WTC11 (cell line): Measurements from ENCODE around the gene ANO7. TPM values are rescaled to one million over a fixed set of nuclear protein-coding genes. Genes with fewer than 3 reads are reported as not detected.

Experiments used
- ATAC-seq: fragments of 200-7000 bp; cut with Tn5 transposase; 2 replicates; pipeline ENCODE4 v1.10.0; 2021; ENCODE audit warnings: mild to moderate bottlenecking, moderate library complexity
- CTCF ChIA-PET: fragments of 300-600 bp; sonication (Branson Sonifier 250); formaldehyde crosslinking; loops from one replicate; lab custom pipeline; 2021; ENCODE audit warnings: antibody characterized with exemption; lab: Charles Lee
- POLR2A ChIA-PET: fragments of 350-600 bp; sonication (Branson Sonifier 250); formaldehyde crosslinking; loops from one replicate; lab custom pipeline; 2021; ENCODE audit warnings: antibody characterized with exemption; lab: Charles Lee
- DNase-seq: peaks from one replicate; pipeline ENCODE4 v3.0.0; 2021; ENCODE audit warnings: low spot score
- H3K27ac Mint-ChIP-seq: 2 replicates; pipeline ENCODE4 v1.8.0; 2021; ENCODE audit warnings: mixed read lengths
- H3K27me3 Mint-ChIP-seq: 2 replicates; pipeline ENCODE4 v1.8.0; 2021; ENCODE audit warnings: low read depth, mild to moderate bottlenecking, moderate library complexity, mixed read lengths
- H3K36me3 Mint-ChIP-seq: 2 replicates; pipeline ENCODE4 v1.8.0; 2021; ENCODE audit warnings: mixed read lengths
- H3K4me1 Mint-ChIP-seq: 2 replicates; pipeline ENCODE4 v1.8.0; 2022; ENCODE audit warnings: mixed read lengths
- H3K4me3 Mint-ChIP-seq: 2 replicates; pipeline ENCODE4 v1.8.0; 2021; ENCODE audit warnings: mild to moderate bottlenecking, moderate library complexity, mixed read lengths
- H3K9me3 Mint-ChIP-seq: 2 replicates; pipeline ENCODE4 v1.8.0; 2021; ENCODE audit warnings: mixed read lengths
- ATF1 ChIP-seq: sonication (generic); formaldehyde crosslinking; IDR thresholded peaks from 2 replicates; pipeline ENCODE4 v1.8.1; 2023; ENCODE audit warnings: mild to moderate bottlenecking, moderate library complexity, missing genetic modification reagents
- EMX1 ChIP-seq: fragments of 250-450 bp; sonication (Bioruptor Pico); IDR thresholded peaks from 2 replicates; pipeline ENCODE4 v1.8.0; 2021; ENCODE audit warnings: mild to moderate bottlenecking
- JAZF1 ChIP-seq: fragments of 250-450 bp; sonication (Bioruptor Pico); IDR thresholded peaks from 2 replicates; pipeline ENCODE4 v1.9.0; 2021; ENCODE audit warnings: moderate library complexity, mild to moderate bottlenecking, inconsistent platforms
- OVOL2 ChIP-seq: fragments of 250-450 bp; sonication (Bioruptor Pico); IDR thresholded peaks from 2 replicates; pipeline ENCODE4 v1.9.0; 2021; ENCODE audit warnings: mild to moderate bottlenecking, borderline replicate concordance
- RORB ChIP-seq: fragments of 250-450 bp; sonication (Bioruptor Pico); IDR thresholded peaks from 2 replicates; pipeline ENCODE4 v1.9.0; 2021; ENCODE audit warnings: mild to moderate bottlenecking
- SOX15 ChIP-seq: fragments of 250-450 bp; sonication (Bioruptor Pico); IDR thresholded peaks from 2 replicates; pipeline ENCODE4 v1.9.0; 2021; ENCODE audit warnings: mild to moderate bottlenecking
- TEAD1 ChIP-seq: sonication (generic); formaldehyde crosslinking; IDR thresholded peaks from 2 replicates; pipeline ENCODE4 v1.8.0; 2022; ENCODE audit warnings: mild to moderate bottlenecking, missing genetic modification reagents
- ZNF121 ChIP-seq: sonication (generic); formaldehyde crosslinking; IDR thresholded peaks from 2 replicates; pipeline ENCODE4 v1.8.0; 2023; ENCODE audit warnings: missing genetic modification reagents
- ZNF138 ChIP-seq: sonication (generic); formaldehyde crosslinking; conservative IDR thresholded peaks from 2 replicates; pipeline ENCODE4 v1.8.1; 2022; ENCODE audit warnings: mild to moderate bottlenecking, moderate library complexity, missing genetic modification reagents
- ZNF263 ChIP-seq: sonication (generic); formaldehyde crosslinking; IDR thresholded peaks from 2 replicates; pipeline ENCODE4 v1.8.1; 2022; ENCODE audit warnings: low read depth, mild to moderate bottlenecking, moderate library complexity, missing genetic modification reagents
- ZNF423 ChIP-seq: fragments of 250-450 bp; sonication (Bioruptor Pico); IDR thresholded peaks from 2 replicates; pipeline ENCODE4 v2.1.2; 2022; ENCODE audit warnings: mild to moderate bottlenecking, moderate library complexity
- ZNF671 ChIP-seq: fragments of 250-450 bp; sonication (Bioruptor Pico); IDR thresholded peaks from 2 replicates; pipeline ENCODE4 v1.8.0; 2021; ENCODE audit warnings: mild to moderate bottlenecking
- total RNA-seq: library from RNA; stranded (reverse); gene quantifications from 3 replicates; pipeline ENCODE4 v1.2.3, GENCODE V29; 2021
- TF ChIP-seq, protein P1 (sequence below): sonication (generic); formaldehyde crosslinking; IDR thresholded peaks from 2 replicates; pipeline ENCODE4 v1.8.0; 2022; ENCODE audit warnings: mild to moderate bottlenecking, missing genetic modification reagents
- TF ChIP-seq, protein P2 (sequence below): fragments of 250-450 bp; sonication (Bioruptor Pico); IDR thresholded peaks from 2 replicates; pipeline ENCODE4 v1.9.0; 2021; ENCODE audit warnings: mild to moderate bottlenecking
- TF ChIP-seq, protein P3 (sequence below): sonication (generic); formaldehyde crosslinking; IDR thresholded peaks from 2 replicates; pipeline ENCODE4 v1.8.0; 2022; ENCODE audit warnings: mild to moderate bottlenecking, missing genetic modification reagents
- TF ChIP-seq, protein P4 (sequence below): sonication (generic); formaldehyde crosslinking; IDR thresholded peaks from 2 replicates; pipeline ENCODE4 v1.8.0; 2022; ENCODE audit warnings: mild to moderate bottlenecking, missing genetic modification reagents
- TF ChIP-seq, protein P5 (sequence below): sonication (generic); formaldehyde crosslinking; IDR thresholded peaks from 2 replicates; pipeline ENCODE4 v1.8.1; 2023; ENCODE audit warnings: mild to moderate bottlenecking, missing genetic modification reagents
- TF ChIP-seq, protein P6 (sequence below): sonication (generic); formaldehyde crosslinking; IDR thresholded peaks from 2 replicates; pipeline ENCODE4 v1.8.1; 2022; ENCODE audit warnings: low read depth, mild to moderate bottlenecking, moderate library complexity, missing genetic modification reagents, borderline replicate concordance
- TF ChIP-seq, protein P7 (sequence below): sonication (generic); formaldehyde crosslinking; IDR thresholded peaks from 2 replicates; pipeline ENCODE4 v1.8.1; 2023; ENCODE audit warnings: mild to moderate bottlenecking, missing genetic modification reagents, moderate library complexity
- TF ChIP-seq, protein P8 (sequence below): sonication (generic); formaldehyde crosslinking; conservative IDR thresholded peaks from 2 replicates; pipeline ENCODE4 v1.8.1; 2023; ENCODE audit warnings: mild to moderate bottlenecking, low read depth, missing genetic modification reagents, moderate library complexity
- TF ChIP-seq, protein P9 (sequence below): sonication (generic); formaldehyde crosslinking; IDR thresholded peaks from 2 replicates; pipeline ENCODE4 v1.8.1; 2023; ENCODE audit warnings: mild to moderate bottlenecking, moderate library complexity, missing genetic modification reagents

ANO7 gene
- total RNA-seq, 1 experiment from 2014 or later = 8.0 TPM

DNA sequence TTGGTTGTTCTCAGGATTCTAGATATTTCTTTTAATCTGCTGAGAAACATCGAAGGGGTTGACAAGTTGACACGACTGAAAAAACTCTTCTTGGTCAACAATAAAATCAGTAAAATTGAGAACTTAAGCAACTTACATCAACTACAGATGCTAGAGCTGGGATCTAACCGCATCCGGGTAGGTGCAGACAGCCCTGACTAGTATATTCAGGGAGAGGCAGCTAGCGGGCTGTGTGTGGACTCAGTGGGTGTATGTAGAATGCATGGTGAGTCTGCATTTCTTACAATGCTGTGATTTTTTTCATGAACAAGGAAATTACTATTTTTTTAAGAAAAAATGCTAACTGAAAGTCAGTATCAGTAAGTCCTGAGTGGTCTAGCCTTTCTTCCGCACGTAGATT lies 28.2 kb upstream of the ANO7 start:
- TF ChIP-seq TEAD1 (CRISPR knock-in tag) (no peak), OVOL2 (CRISPR knock-in tag) (no peak), ATF1 (CRISPR knock-in tag) (no peak), ZNF138 (no peak), SOX15 (CRISPR knock-in tag) (no peak), ZNF671 (CRISPR knock-in tag) (no peak), ZNF121 (no peak), ZNF423 (CRISPR knock-in tag) (no peak)
- TF ChIP-seq, protein P1, sequence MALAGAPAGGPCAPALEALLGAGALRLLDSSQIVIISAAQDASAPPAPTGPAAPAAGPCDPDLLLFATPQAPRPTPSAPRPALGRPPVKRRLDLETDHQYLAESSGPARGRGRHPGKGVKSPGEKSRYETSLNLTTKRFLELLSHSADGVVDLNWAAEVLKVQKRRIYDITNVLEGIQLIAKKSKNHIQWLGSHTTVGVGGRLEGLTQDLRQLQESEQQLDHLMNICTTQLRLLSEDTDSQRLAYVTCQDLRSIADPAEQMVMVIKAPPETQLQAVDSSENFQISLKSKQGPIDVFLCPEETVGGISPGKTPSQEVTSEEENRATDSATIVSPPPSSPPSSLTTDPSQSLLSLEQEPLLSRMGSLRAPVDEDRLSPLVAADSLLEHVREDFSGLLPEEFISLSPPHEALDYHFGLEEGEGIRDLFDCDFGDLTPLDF = no peak
- TF ChIP-seq, protein P2, sequence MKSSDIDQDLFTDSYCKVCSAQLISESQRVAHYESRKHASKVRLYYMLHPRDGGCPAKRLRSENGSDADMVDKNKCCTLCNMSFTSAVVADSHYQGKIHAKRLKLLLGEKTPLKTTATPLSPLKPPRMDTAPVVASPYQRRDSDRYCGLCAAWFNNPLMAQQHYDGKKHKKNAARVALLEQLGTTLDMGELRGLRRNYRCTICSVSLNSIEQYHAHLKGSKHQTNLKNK (CRISPR knock-in tag) = no peak
- TF ChIP-seq, protein P3, sequence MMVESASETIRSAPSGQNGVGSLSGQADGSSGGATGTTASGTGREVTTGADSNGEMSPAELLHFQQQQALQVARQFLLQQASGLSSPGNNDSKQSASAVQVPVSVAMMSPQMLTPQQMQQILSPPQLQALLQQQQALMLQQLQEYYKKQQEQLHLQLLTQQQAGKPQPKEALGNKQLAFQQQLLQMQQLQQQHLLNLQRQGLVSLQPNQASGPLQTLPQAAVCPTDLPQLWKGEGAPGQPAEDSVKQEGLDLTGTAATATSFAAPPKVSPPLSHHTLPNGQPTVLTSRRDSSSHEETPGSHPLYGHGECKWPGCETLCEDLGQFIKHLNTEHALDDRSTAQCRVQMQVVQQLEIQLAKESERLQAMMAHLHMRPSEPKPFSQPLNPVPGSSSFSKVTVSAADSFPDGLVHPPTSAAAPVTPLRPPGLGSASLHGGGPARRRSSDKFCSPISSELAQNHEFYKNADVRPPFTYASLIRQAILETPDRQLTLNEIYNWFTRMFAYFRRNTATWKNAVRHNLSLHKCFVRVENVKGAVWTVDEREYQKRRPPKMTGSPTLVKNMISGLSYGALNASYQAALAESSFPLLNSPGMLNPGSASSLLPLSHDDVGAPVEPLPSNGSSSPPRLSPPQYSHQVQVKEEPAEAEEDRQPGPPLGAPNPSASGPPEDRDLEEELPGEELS = no peak
- TF ChIP-seq, protein P4, sequence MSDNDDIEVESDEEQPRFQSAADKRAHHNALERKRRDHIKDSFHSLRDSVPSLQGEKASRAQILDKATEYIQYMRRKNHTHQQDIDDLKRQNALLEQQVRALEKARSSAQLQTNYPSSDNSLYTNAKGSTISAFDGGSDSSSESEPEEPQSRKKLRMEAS = no peak
- TF ChIP-seq, protein P5, sequence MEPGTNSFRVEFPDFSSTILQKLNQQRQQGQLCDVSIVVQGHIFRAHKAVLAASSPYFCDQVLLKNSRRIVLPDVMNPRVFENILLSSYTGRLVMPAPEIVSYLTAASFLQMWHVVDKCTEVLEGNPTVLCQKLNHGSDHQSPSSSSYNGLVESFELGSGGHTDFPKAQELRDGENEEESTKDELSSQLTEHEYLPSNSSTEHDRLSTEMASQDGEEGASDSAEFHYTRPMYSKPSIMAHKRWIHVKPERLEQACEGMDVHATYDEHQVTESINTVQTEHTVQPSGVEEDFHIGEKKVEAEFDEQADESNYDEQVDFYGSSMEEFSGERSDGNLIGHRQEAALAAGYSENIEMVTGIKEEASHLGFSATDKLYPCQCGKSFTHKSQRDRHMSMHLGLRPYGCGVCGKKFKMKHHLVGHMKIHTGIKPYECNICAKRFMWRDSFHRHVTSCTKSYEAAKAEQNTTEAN (CRISPR knock-in tag) = no peak
- TF ChIP-seq, protein P6, sequence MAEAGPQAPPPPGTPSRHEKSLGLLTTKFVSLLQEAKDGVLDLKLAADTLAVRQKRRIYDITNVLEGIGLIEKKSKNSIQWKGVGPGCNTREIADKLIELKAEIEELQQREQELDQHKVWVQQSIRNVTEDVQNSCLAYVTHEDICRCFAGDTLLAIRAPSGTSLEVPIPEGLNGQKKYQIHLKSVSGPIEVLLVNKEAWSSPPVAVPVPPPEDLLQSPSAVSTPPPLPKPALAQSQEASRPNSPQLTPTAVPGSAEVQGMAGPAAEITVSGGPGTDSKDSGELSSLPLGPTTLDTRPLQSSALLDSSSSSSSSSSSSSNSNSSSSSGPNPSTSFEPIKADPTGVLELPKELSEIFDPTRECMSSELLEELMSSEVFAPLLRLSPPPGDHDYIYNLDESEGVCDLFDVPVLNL (CRISPR knock-in tag) = no peak
- TF ChIP-seq, protein P7, sequence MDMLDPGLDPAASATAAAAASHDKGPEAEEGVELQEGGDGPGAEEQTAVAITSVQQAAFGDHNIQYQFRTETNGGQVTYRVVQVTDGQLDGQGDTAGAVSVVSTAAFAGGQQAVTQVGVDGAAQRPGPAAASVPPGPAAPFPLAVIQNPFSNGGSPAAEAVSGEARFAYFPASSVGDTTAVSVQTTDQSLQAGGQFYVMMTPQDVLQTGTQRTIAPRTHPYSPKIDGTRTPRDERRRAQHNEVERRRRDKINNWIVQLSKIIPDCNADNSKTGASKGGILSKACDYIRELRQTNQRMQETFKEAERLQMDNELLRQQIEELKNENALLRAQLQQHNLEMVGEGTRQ (CRISPR knock-in tag) = no peak
- TF ChIP-seq, all 79 proteins: peak for 0
- DNase-seq (no peak), ATAC-seq (no peak)
- Mint-ChIP-seq H3K4me3 (no peak overlapping the region), H3K27ac (no peak overlapping the region), H3K27me3 (no peaks in the 10 kb centered on the region), H3K9me3 (no peaks in the 10 kb centered on the region), H3K4me1 (0 out of 2 replicates have a peak, but pooled peaks cover 4% of the 10 kb centered on the region), H3K36me3 (peaks cover 6% of the 10 kb centered on the region; the same call in 1 of the 2 replicates)
- ChIA-PET POLR2A (no interaction called here), CTCF (no interaction called here)

DNA sequence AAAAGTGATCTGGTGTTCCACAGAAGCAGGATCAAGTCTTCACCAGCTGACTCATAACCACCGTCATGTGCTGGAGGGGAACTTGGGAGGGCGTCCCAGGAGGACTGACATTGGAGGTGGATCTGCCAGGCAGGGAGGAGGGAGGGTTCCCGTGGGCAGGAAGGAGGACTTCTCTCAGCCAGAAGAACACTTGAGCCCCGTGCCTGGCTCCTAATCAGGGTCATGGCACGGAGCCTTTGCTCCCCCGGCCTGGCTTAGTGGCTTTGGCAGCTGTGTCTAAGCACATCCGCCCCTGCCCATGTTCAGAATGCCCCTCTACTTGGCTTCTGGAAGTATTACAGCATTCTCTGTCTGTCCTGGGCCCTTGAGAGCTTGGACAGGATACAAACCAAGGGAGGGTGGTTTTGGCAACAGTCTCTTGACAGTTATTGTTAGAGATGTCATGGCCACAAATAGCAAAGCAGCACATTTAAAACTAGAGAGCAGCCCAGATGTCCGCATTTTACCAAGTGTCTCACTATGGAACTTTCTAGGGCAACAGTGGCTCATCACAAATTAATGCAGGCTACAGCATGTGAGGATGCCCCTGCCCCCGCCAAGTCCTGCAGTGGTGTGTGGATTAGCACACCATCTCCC lies 26.7 kb upstream of the ANO7 start:
- H3K27me3 Mint-ChIP-seq = no peaks in the 10 kb centered on the region
- TF ChIP-seq, protein P8, sequence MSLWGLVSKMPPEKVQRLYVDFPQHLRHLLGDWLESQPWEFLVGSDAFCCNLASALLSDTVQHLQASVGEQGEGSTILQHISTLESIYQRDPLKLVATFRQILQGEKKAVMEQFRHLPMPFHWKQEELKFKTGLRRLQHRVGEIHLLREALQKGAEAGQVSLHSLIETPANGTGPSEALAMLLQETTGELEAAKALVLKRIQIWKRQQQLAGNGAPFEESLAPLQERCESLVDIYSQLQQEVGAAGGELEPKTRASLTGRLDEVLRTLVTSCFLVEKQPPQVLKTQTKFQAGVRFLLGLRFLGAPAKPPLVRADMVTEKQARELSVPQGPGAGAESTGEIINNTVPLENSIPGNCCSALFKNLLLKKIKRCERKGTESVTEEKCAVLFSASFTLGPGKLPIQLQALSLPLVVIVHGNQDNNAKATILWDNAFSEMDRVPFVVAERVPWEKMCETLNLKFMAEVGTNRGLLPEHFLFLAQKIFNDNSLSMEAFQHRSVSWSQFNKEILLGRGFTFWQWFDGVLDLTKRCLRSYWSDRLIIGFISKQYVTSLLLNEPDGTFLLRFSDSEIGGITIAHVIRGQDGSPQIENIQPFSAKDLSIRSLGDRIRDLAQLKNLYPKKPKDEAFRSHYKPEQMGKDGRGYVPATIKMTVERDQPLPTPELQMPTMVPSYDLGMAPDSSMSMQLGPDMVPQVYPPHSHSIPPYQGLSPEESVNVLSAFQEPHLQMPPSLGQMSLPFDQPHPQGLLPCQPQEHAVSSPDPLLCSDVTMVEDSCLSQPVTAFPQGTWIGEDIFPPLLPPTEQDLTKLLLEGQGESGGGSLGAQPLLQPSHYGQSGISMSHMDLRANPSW = no peak
- TF ChIP-seq, protein P9, sequence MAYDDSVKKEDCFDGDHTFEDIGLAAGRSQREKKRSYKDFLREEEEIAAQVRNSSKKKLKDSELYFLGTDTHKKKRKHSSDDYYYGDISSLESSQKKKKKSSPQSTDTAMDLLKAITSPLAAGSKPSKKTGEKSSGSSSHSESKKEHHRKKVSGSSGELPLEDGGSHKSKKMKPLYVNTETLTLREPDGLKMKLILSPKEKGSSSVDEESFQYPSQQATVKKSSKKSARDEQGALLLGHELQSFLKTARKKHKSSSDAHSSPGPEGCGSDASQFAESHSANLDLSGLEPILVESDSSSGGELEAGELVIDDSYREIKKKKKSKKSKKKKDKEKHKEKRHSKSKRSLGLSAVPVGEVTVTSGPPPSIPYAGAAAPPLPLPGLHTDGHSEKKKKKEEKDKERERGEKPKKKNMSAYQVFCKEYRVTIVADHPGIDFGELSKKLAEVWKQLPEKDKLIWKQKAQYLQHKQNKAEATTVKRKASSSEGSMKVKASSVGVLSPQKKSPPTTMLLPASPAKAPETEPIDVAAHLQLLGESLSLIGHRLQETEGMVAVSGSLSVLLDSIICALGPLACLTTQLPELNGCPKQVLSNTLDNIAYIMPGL (CRISPR knock-in tag) = no peak
- TF ChIP-seq, protein P3 = no peak
- TF ChIP-seq EMX1 (CRISPR knock-in tag) (no peak), JAZF1 (CRISPR knock-in tag) (no peak), RORB (no peak), ZNF263 (no peak)

More for the DNA sequence above, 26.7 kb upstream of the ANO7 start:
- CTCF ChIA-PET = interaction anchor here (0.5 kb wide), 1 partner anchor 360 kb away, joined by 4 read pairs; no protein-coding TSS in a partner anchor
- Mint-ChIP-seq H3K36me3 (peaks cover 12% of the 10 kb centered on the region; the same call in 1 of the 2 replicates), H3K9me3 (no peaks in the 10 kb centered on the region), H3K4me1 (0 out of 2 replicates have a peak, but pooled peaks cover 3% of the 10 kb centered on the region), H3K4me3 (no peak overlapping the region), H3K27ac (no peak overlapping the region)
- no peak for ATAC-seq
- POLR2A ChIA-PET = no interaction called here
- DNase-seq = no peak
